A549 treated with CpdA at 1 μM for 4 hours (cell line): ENCODE measurements around the gene ABLIM1. TPM values are rescaled to one million over a fixed set of nuclear protein-coding genes. Genes with fewer than 3 reads are reported as not detected.

Experiments used
- total RNA-seq: library from RNA; stranded (reverse); fragments of 200-300 nt; extraction: Qiagen RNA extraction; gene quantifications from 5 replicates; pipeline ENCODE4 v1.2.3, GENCODE V29; 2022; ENCODE audit warnings: low read depth

ABLIM1 gene
- total RNA-seq = 28.7 to 43.6 TPM (median 35.1 TPM) in 5 replicates

DNA sequence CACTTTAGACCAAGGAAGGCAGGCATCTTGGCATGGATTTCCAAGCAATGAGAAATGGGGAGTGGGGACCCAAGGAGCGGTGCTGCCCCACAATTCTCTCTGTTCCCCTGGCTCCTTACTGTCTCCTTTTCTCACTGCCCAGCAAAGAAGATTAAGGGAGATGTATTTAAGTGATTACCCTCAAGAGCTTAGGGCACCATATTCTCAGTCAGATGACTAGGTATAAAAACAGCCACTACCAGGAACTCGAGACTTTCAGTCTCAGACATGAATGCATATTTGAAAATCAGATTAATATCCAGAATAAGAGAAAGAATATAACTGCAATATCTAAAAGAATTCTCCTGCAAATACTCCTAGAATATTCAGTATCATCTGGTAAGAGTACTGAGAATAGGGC, at the start of gene ABLIM1:
Gene ABLIM1, minus strand, starts transcription at position 101 of the 400 bp plus-strand sequence. Its CDS starts 75 bp downstream, at position 26.

DNA sequence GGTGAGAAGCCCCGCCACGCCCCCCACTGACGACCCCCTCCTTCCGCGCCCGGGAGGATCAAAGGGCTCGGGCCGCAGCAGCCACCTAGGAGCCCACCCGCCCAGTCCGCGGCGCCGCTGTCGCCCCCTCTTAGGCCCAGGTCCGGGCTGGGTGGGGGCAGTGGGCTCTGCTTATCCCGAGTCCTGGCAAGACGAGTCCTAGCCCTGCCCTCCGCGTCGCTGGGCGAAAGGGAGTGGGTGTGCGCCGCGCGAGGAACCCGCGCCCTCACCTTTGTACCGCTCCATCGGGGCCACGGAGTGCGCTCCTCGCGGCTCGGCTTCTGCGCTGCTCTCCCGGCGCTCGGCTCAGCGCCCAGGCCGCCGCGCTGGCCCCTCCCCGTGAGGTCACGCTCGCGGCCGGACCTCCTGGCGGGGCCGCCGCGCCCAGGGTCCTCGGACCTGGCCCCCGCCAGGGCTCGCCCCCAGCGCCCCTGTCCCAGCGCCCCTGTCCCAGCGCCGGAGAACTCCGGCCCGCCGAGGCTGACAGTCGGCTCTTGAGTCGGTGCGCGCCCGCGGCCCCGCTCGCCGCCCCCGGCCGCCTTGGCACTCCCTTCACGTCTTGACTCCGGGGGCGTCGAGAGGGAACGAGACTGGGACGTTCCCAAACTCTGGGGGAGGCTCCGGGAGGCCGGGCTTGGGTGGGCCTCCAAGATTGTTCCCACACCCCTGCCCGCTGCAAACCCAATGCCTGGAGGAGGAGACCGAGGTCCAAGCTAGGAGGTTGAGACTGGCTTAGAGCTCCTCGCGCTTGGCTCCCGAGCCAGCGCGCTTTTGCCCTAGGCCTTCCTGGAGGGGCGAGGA, 253.7 kb downstream of the ABLIM1 start, which contains the start of gene AFAP1L2:
Gene AFAP1L2, minus strand, starts transcription at position 332 of the 840 bp plus-strand sequence. Its CDS starts 47 bp downstream, at position 285.

Other genes starting within 250 kb of the ABLIM1 start
- 6.9 to 9.3 TPM (median 8.5 TPM) in 5 replicates for gene FHIP2A, start 163.5 kb upstream of the ABLIM1 start, total RNA-seq